A549 (cell line): ENCODE results near the gene MXRA7. TPM values are rescaled to one million over a fixed set of nuclear protein-coding genes. Genes with fewer than 3 reads are reported as not detected.
A peak's percentile ranks its signal among the peaks of the same experiment; 100 is the strongest.

ENCODE experiments used
- ATAC-seq, 2 experiments: fragments of 200-7000 bp in 1 of 2; fragments of >200 bp in 1 of 2; cut with Nextera tagmentation in 1 of 2; cut with Tn5 transposase in 1 of 2; 3 replicates each; pipeline versions ENCODE4 v1.8.0 to v1.9.1; 2018 to 2020; ENCODE audit warnings: mild to moderate bottlenecking in 1 of 2, moderate library complexity in 1 of 2
- CTCF ChIA-PET: fragments of 300-600 bp; sonication (Branson Sonifier 250); formaldehyde crosslinking; extraction: SDS; loops from one replicate; lab custom pipeline; 2021; ENCODE audit warnings: antibody characterized with exemption, inconsistent platforms; lab: Yijun Ruan, JAX
- POLR2A ChIA-PET: fragments of 350-600 bp; formaldehyde crosslinking; extraction: SDS; loops from one replicate; lab custom pipeline; 2021; ENCODE audit warnings: antibody characterized with exemption, inconsistent platforms; lab: Yijun Ruan, JAX
- DNase-seq, 2 experiments: peaks; one replicate each; pipeline versions ENCODE4 v3.0.0 to v3.0.0-alpha.2; 2011 to 2016; ENCODE audit warnings: low read depth in 1 of 2, low spot score in 1 of 2
- FAIRE-seq: peaks from 2 replicates; lab custom pipeline; 2011; peaks lifted over from hg19 to GRCh38; lab: Jason Lieb, UNC
- H3K27ac ChIP-seq, 2 experiments: fragments of >200 bp; sonication (Bioruptor Twin); formaldehyde crosslinking; 3 replicates each; pipeline ENCODE4 v1.5.1; 2016 to 2017
- H3K4me1 ChIP-seq: fragments of >200 bp; sonication (Bioruptor Twin); formaldehyde crosslinking; 3 replicates; pipeline ENCODE4 v1.6.1; 2016
- H3K4me2 ChIP-seq: fragments of >200 bp; sonication (Bioruptor Twin); formaldehyde crosslinking; 3 replicates; pipeline ENCODE4 v1.6.1; 2016
- H3K4me3 ChIP-seq: fragments of >200 bp; sonication (Bioruptor Twin); formaldehyde crosslinking; 3 replicates; pipeline ENCODE4 v1.5.1; 2016
- H3K9me3 ChIP-seq: fragments of >200 bp; sonication (Bioruptor Twin); formaldehyde crosslinking; 3 replicates; pipeline ENCODE4 v1.6.1; 2016
- BHLHE40 ChIP-seq: IDR thresholded peaks from 2 replicates; pipeline ENCODE4 v1.6.1; 2012; ENCODE audit warnings: low read depth, low read length, inconsistent platforms
- FOSL2 ChIP-seq, 2 experiments: fragments of 450-650 bp in 1 of 2; fragments of >200 bp in 1 of 2; sonication (Bioruptor Twin) in 1 of 2; formaldehyde crosslinking; IDR thresholded peaks; 2 replicates each; pipeline versions ENCODE4 v1.5.0 to v1.6.1; 2016 to 2020; ENCODE audit warnings: mild to moderate bottlenecking in 1 of 2, moderate library complexity in 1 of 2
- FOXS1 ChIP-seq: fragments of 250-450 bp; sonication (Bioruptor Pico); IDR thresholded peaks from 2 replicates; pipeline ENCODE4 v1.5.0; 2020; ENCODE audit warnings: mild to moderate bottlenecking, moderate library complexity
- HOXA7 ChIP-seq: fragments of 250-450 bp; sonication (Bioruptor Pico); IDR thresholded peaks from 2 replicates; pipeline ENCODE4 v1.5.0; 2020; ENCODE audit warnings: mild to moderate bottlenecking, moderate library complexity
- HOXB5 ChIP-seq: fragments of 250-450 bp; sonication (Bioruptor Pico); IDR thresholded peaks from 2 replicates; pipeline ENCODE4 v1.5.0; 2020; ENCODE audit warnings: mild to moderate bottlenecking, moderate library complexity
- JUN ChIP-seq, 2 experiments: fragments of >200 bp; sonication (Bioruptor Twin); formaldehyde crosslinking; IDR thresholded peaks; 2 replicates in 1 of 2; 3 replicates in 1 of 2; pipeline ENCODE4 v1.6.1; 2016 to 2017
- JUNB ChIP-seq: fragments of >200 bp; sonication (Bioruptor Twin); formaldehyde crosslinking; IDR thresholded peaks from 2 replicates; pipeline ENCODE4 v1.6.1; 2016
- MYC ChIP-seq: IDR thresholded peaks from 2 replicates; pipeline ENCODE4 v1.6.1; 2012; ENCODE audit warnings: mild to moderate bottlenecking, inconsistent platforms, low read length, improper control_type of control experiment, borderline replicate concordance
- NPAS2 ChIP-seq: fragments of 250-450 bp; sonication (Bioruptor Pico); IDR thresholded peaks from 2 replicates; pipeline ENCODE4 v1.8.0; 2022; ENCODE audit warnings: mild to moderate bottlenecking, moderate library complexity, borderline replicate concordance
- POLR2A ChIP-seq: IDR thresholded peaks from 2 replicates; pipeline ENCODE4 v1.6.1; 2012; ENCODE audit warnings: mild to moderate bottlenecking, low read length
- POLR2AphosphoS2 ChIP-seq: conservative IDR thresholded peaks from 2 replicates; pipeline ENCODE4 v1.6.1; 2012; ENCODE audit warnings: low read length, improper control_type of control experiment, inconsistent platforms
- RAD21 ChIP-seq, 2 experiments: fragments of >200 bp in 1 of 2; sonication (Bioruptor Twin) in 1 of 2; formaldehyde crosslinking in 1 of 2; IDR thresholded peaks in 1 of 2; conservative IDR thresholded peaks in 1 of 2; 2 replicates in 1 of 2; 3 replicates in 1 of 2; pipeline ENCODE4 v1.6.1; 2012 to 2018; ENCODE audit warnings: inconsistent platforms in 1 of 2
- RFX5 ChIP-seq: fragments of 450-650 bp; IDR thresholded peaks from 2 replicates; pipeline ENCODE4 v1.7.1; 2014; ENCODE audit warnings: antibody characterized with exemption, mild to moderate bottlenecking, moderate library complexity
- SMC3 ChIP-seq: fragments of >200 bp; sonication (Bioruptor Twin); formaldehyde crosslinking; IDR thresholded peaks from 3 replicates; pipeline ENCODE4 v1.6.1; 2018; ENCODE audit warnings: inconsistent platforms
- TP53 ChIP-seq: fragments of 250-450 bp; sonication (Bioruptor Pico); IDR thresholded peaks from 2 replicates; pipeline ENCODE4 v1.5.0; 2021; ENCODE audit warnings: mild to moderate bottlenecking, moderate library complexity
- ZSCAN20 ChIP-seq: fragments of 250-450 bp; sonication (Bioruptor Pico); IDR thresholded peaks from 2 replicates; pipeline ENCODE4 v1.8.0; 2022; ENCODE audit warnings: mild to moderate bottlenecking, moderate library complexity
- WGBS: methylation state at CpG from one replicate; pipeline ENCODE4 v1.1.6; 2017; ENCODE audit errors: missing lambda C conversion rate; 5-methylcytosine and 5-hydroxymethylcytosine counted together
- polyA plus RNA-seq, 4 experiments: library from polyadenylated mRNA; depleted of rRNA in 3 of 4; stranded (reverse); fragments of >200 nt; fragmentation: RNase III in 1 of 4; extraction: RNeasy Plus Mini Kit Qiagen cat#74134 plus additional on column Dnase treatment in 1 of 4; gene quantifications; 2 replicates in 3 of 4; 3 replicates in 1 of 4; pipeline ENCODE4 v1.2.3, GENCODE V29; 2011 to 2017
- TF ChIP-seq, protein P1 (sequence below): fragments of 150-350 bp; IDR thresholded peaks from 2 replicates; pipeline ENCODE4 v1.6.1; 2014; ENCODE audit warnings: low read depth, mild to moderate bottlenecking, low read length
- TF ChIP-seq, protein P2 (sequence below): IDR thresholded peaks from 2 replicates; pipeline ENCODE4 v1.6.1; 2012
- TF ChIP-seq, protein P3 (sequence below): fragments of 450-650 bp; IDR thresholded peaks from 2 replicates; pipeline ENCODE4 v1.6.1; 2014; ENCODE audit warnings: antibody characterized with exemption
- TF ChIP-seq, protein P4 (sequence below): fragments of >200 bp; sonication (Bioruptor Twin); formaldehyde crosslinking; IDR thresholded peaks from 3 replicates; pipeline ENCODE4 v1.5.1; 2016
- TF ChIP-seq, protein P5 (sequence below): fragments of 250-450 bp; sonication (Bioruptor Pico); IDR thresholded peaks from 2 replicates; pipeline ENCODE4 v1.5.0; 2020; ENCODE audit warnings: low read depth, mild to moderate bottlenecking, moderate library complexity

The MXRA7 gene
- polyA plus RNA-seq, 2 of the 4 experiments (the other 2 are of a cell fraction), result 47.8 to 57.2 TPM

DNA sequence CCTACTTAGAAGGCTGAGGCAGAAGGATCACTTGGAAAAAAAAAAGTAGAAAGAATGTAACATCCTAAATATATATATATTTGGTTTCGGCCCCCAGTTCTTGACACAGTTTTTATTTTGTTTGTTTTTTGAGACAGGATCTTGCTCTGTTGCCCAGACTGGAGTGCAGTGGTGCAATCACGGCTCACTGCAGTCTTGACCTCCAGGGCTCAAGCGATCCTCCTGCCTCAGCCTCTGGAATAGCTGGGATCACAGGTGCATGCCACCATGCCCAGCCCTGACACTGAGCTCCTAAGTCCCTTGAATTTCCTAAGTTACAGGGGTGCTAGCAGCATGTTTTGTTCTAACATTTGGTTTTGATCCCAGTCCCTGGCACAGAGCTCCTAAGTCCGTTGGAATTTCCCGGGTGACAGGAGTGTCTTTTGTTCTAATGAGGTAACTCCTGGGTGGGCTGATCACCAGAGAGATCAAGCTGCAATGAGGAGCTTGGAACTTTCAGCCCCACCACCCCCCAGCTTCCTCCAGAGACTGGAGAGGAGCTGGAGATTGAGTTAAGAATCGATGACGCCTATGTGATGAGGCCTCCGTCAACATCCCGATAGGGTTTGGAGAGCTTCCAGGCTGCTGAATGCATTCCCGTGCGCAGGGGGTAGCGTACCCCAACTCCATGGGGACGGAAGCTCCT, 20.0 kb downstream of the MXRA7 start (continued):
- no peak for TF ChIP-seq NPAS2
- TF ChIP-seq MYC, result no peak
- no peak for TF ChIP-seq SMC3
- TF ChIP-seq BHLHE40, result no peak

DNA sequence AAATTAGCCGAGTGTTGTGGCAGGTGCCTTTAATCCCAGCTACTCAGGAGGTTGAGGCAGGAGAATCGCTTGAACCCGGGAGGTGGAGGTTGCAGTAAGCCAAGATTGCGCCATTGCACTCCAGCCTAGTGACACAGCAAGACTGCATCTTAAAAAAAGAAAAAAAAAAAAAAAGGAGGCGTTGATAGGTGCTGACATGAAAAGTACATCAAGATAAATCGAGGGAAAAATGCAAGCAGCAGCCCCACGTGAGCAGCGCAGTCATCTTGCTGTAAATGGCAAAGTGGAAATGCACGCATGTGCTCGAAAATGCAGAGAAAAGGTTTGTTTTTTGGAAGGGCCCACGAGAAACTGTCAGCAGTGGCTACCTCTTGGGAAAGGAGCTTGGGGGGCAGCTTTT, 20.9 kb downstream of the MXRA7 start:
- no peak overlapping the region for H3K4me2 ChIP-seq
- no peak overlapping the region for H3K4me3 ChIP-seq
- CTCF ChIA-PET, result interaction anchor here (0.9 to 20.1 kb wide), 6 partner anchors 6 to 167 kb away, joined by 3 to 456 read pairs (median 41); partner anchors contain the start of genes JMJD6, METTL23 and MXRA7
- no peak for ATAC-seq
- H3K4me1 ChIP-seq, result peaks cover 19% of the 10 kb centered on the region
- POLR2A ChIA-PET, result interaction anchor here (1.2 kb wide), 1 partner anchor 18 kb away, joined by 3 read pairs; no protein-coding TSS in a partner anchor
- 83% methylated on average over 11 of the region's 11 CpGs for WGBS
- H3K9me3 ChIP-seq, result no peaks in the 10 kb centered on the region
- TF ChIP-seq ZSCAN20 (no peak), POLR2AphosphoS2 (no peak), POLR2A (no peak), RFX5 (no peak), TP53 (CRISPR knock-in tag) (no peak), HOXA7 (CRISPR knock-in tag) (no peak), JUNB (no peak), SMC3 (no peak)
- TF ChIP-seq, protein P1, sequence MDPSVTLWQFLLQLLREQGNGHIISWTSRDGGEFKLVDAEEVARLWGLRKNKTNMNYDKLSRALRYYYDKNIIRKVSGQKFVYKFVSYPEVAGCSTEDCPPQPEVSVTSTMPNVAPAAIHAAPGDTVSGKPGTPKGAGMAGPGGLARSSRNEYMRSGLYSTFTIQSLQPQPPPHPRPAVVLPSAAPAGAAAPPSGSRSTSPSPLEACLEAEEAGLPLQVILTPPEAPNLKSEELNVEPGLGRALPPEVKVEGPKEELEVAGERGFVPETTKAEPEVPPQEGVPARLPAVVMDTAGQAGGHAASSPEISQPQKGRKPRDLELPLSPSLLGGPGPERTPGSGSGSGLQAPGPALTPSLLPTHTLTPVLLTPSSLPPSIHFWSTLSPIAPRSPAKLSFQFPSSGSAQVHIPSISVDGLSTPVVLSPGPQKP, result no peak
- TF ChIP-seq, protein P2, sequence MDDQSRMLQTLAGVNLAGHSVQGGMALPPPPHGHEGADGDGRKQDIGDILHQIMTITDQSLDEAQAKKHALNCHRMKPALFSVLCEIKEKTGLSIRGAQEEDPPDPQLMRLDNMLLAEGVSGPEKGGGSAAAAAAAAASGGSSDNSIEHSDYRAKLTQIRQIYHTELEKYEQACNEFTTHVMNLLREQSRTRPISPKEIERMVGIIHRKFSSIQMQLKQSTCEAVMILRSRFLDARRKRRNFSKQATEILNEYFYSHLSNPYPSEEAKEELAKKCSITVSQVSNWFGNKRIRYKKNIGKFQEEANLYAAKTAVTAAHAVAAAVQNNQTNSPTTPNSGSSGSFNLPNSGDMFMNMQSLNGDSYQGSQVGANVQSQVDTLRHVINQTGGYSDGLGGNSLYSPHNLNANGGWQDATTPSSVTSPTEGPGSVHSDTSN, result no peak
- TF ChIP-seq, all 56 proteins: peak for 0
- no peak for DNase-seq
- no peak for FAIRE-seq
- no peak overlapping the region for H3K27ac ChIP-seq

DNA sequence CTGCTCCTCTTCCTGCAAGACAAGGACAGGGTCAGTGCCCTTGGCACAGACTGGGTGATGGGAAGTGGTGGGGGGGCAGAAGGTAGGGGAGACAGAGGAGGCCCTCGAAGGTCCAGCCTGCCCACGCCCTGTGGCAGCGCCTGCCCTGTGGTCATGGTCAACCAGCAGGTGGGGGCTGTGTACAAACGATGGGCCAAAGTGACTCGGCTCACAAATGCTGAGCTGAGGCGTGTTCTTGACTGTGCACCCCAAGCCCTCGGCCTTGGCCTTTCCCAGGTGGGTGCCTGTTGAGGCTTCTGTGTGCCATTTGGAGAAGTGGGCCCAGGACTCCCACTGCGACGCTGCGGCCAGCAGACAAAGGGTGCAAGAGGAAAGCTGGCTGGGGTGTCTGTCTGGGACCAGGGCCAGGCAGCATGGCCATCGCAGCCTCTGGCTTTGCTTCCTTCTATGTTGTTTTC, 22.6 kb downstream of the MXRA7 start:
- FAIRE-seq (no peak), DNase-seq (peak in 1 of 2 experiments; percentile 38), ATAC-seq (peak; percentile 46 to 74; a peak in 5 of 6 replicates)
- H3K4me1 ChIP-seq, result peaks cover 19% of the 10 kb centered on the region
- H3K9me3 ChIP-seq, result no peaks in the 10 kb centered on the region
- peak overlapping the region; percentile 55 to 82 for H3K27ac ChIP-seq
- 74% methylated on average over 11 of the region's 11 CpGs for WGBS
- peak overlapping the region; percentile 67 for H3K4me2 ChIP-seq
- no peak overlapping the region for H3K4me3 ChIP-seq
- TF ChIP-seq RAD21 (conservative IDR thresholded peaks at IDR 0.05 in 1 of 2, IDR thresholded peaks at IDR 0.05 in 1 of 2) (peak in 1 of 2 experiments; percentile 14; a peak in 2 of 5 replicates), FOXS1 (no peak), TP53 (CRISPR knock-in tag) (no peak), FOSL2 (IDR thresholded peaks at IDR 0.05) (no peak), FOSL2 (CRISPR knock-in tag; IDR thresholded peaks at IDR 0.05) (peak; percentile 12; the same call in 1 of the 2 replicates), JUN (IDR thresholded peaks at IDR 0.05) (0 out of 5 replicates have a peak, but pooled peaks of 1 of the 2 experiments have one; percentile 8), POLR2A (no peak), HOXB5 (CRISPR knock-in tag) (0 out of 2 replicates have a peak, but pooled peaks have one; percentile 21)
- TF ChIP-seq, protein P3, sequence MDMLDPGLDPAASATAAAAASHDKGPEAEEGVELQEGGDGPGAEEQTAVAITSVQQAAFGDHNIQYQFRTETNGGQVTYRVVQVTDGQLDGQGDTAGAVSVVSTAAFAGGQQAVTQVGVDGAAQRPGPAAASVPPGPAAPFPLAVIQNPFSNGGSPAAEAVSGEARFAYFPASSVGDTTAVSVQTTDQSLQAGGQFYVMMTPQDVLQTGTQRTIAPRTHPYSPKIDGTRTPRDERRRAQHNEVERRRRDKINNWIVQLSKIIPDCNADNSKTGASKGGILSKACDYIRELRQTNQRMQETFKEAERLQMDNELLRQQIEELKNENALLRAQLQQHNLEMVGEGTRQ, result no peak
- TF ChIP-seq, protein P4, sequence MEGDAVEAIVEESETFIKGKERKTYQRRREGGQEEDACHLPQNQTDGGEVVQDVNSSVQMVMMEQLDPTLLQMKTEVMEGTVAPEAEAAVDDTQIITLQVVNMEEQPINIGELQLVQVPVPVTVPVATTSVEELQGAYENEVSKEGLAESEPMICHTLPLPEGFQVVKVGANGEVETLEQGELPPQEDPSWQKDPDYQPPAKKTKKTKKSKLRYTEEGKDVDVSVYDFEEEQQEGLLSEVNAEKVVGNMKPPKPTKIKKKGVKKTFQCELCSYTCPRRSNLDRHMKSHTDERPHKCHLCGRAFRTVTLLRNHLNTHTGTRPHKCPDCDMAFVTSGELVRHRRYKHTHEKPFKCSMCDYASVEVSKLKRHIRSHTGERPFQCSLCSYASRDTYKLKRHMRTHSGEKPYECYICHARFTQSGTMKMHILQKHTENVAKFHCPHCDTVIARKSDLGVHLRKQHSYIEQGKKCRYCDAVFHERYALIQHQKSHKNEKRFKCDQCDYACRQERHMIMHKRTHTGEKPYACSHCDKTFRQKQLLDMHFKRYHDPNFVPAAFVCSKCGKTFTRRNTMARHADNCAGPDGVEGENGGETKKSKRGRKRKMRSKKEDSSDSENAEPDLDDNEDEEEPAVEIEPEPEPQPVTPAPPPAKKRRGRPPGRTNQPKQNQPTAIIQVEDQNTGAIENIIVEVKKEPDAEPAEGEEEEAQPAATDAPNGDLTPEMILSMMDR, result 0 out of 3 replicates have a peak, but pooled peaks have one; percentile 7
- TF ChIP-seq, protein P1, result no peak
- TF ChIP-seq, protein P5, sequence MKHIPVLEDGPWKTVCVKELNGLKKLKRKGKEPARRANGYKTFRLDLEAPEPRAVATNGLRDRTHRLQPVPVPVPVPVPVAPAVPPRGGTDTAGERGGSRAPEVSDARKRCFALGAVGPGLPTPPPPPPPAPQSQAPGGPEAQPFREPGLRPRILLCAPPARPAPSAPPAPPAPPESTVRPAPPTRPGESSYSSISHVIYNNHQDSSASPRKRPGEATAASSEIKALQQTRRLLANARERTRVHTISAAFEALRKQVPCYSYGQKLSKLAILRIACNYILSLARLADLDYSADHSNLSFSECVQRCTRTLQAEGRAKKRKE (CRISPR knock-in tag), result 0 out of 2 replicates have a peak, but pooled peaks have one; percentile 24
- ChIA-PET POLR2A (interaction anchor here (0.9 kb wide), 2 partner anchors 10 to 16 kb away, joined by 3 to 4 read pairs; no protein-coding TSS in a partner anchor), CTCF (interaction anchor here (0.6 to 20.1 kb wide), 9 partner anchors 10 to 625 kb away, joined by 3 to 456 read pairs (median 3); partner anchors contain the start of genes JMJD6, METTL23, MXRA7 and ST6GALNAC2)
